ENCODE results near the gene CCT2. TPM values are rescaled to one million over a fixed set of nuclear protein-coding genes. Genes with fewer than 3 reads are reported as not detected.

Gene CCT2
- total and polyA plus RNA-seq, 10 of the 15 experiments (the other 5 are each of a cell fraction or from before 2014, with no cell fraction given): 242 to 418 (median 348) TPM

- Histone ChIP-seq H4K20me1 (ENCODE audit: control insufficient read depth, insufficient read depth) (no peaks in the 10 kb centered on the region), H3K9ac (ENCODE audit: control insufficient read depth, insufficient read depth, low read length) (no peak overlapping the region), H3K36me3 (ENCODE audit: control insufficient read depth in 2 of 2, insufficient read depth in 2 of 2, low read length in 1 of 2) (peaks cover 7 to 39% of the 10 kb centered on the region in 2 experiments), H3K4me3 (no peak overlapping the region), H2AFZ (ENCODE audit: control insufficient read depth, low read depth, low read length) (no peak overlapping the region), H3K4me2 (ENCODE audit: control insufficient read depth, insufficient read depth) (no peak overlapping the region), H3K4me1 (ENCODE audit: control insufficient read depth, insufficient read depth, low read length) (no peaks in the 10 kb centered on the region), H3K9me3 (replicated peaks; ENCODE audit: control insufficient read depth, insufficient read depth, low read length) (no peaks in the 10 kb centered on the region), H3K79me2 (ENCODE audit: control insufficient read depth, insufficient read depth, low read length) (no peaks in the 10 kb centered on the region), H3K27ac (ENCODE audit: control insufficient read depth, insufficient read depth) (no peak overlapping the region), H3K27me3 (replicated peaks in 1 of 2; ENCODE audit: control insufficient read depth in 2 of 2, insufficient read depth in 2 of 2, low read length in 1 of 2) (no peaks in the 10 kb centered on the region)
- intact Hi-C loops (cut with micrococcal nuclease; ENCODE audit: unreplicated experiment): no loop called here
- ChIA-PET SMC1A (ENCODE audit: uncharacterized antibody, unreplicated experiment) (interaction anchor here (1.3 kb wide), 1 partner anchor 242 kb away, joined by 7 read pairs; no protein-coding TSS in a partner anchor), RAD21 (ENCODE audit: unreplicated experiment) (no interaction called here), CTCF (interaction anchor here (1.3 kb wide), 1 partner anchor 243 kb away, joined by 3 read pairs; no protein-coding TSS in a partner anchor), POLR2A (interaction anchor here (1.3 kb wide), 1 partner anchor 11 kb away, joined by 4 read pairs; no protein-coding TSS in a partner anchor)
- ATAC-seq (peak; percentile 24; the same call in 2 of the 3 replicates), DNase-seq (ENCODE audit: low read depth, low spot score) (no peak), FAIRE-seq (no peak)
- BruUV-seq (replicated peaks): no TSS peak
- TF ChIP-seq MXI1 (IDR thresholded peaks at IDR 0.05; ENCODE audit: low read depth, low read length): no peak
- TF ChIP-seq CBFB (IDR thresholded peaks at IDR 0.05; ENCODE audit: low read depth): no peak
- no peak for TF ChIP-seq STAT3 (IDR thresholded peaks at IDR 0.05; ENCODE audit: low read depth, low read length)
- no peak for TF ChIP-seq IRF5 (IDR thresholded peaks at IDR 0.05; ENCODE audit: borderline replicate concordance)
- no peak for TF ChIP-seq ZSCAN29 (IDR thresholded peaks at IDR 0.05)
- no peak for TF ChIP-seq NRF1 (conservative IDR thresholded peaks at IDR 0.05; ENCODE audit: low read depth, low read length)
- no peak for TF ChIP-seq ZBTB4 (CRISPR knock-in tag; IDR thresholded peaks at IDR 0.05)
- no peak for TF ChIP-seq NFYA (IDR thresholded peaks at IDR 0.05; ENCODE audit: borderline replicate concordance, low read depth, low read length)
- TF ChIP-seq JUNB (IDR thresholded peaks at IDR 0.05): no peak
- TF ChIP-seq TCF12 (IDR thresholded peaks at IDR 0.05; ENCODE audit: low read depth, low read length): no peak
- TF ChIP-seq PAX8 (IDR thresholded peaks at IDR 0.05): no peak
- TF ChIP-seq MEF2B (IDR thresholded peaks at IDR 0.05; ENCODE audit: partially characterized antibody, poor library complexity, severe bottlenecking): no peak
- no peak for TF ChIP-seq SREBF2 (IDR thresholded peaks at IDR 0.05; ENCODE audit: low read length)
- TF ChIP-seq YY1 (IDR thresholded peaks at IDR 0.05; ENCODE audit: low read depth, low read length): no peak
- no peak for TF ChIP-seq FOXK2 (IDR thresholded peaks at IDR 0.05)
- in situ Hi-C loops (cut with MboI): no loop called here
Observed at GRCh38 chr12:69600804-69601203, 15.5 kb downstream of the CCT2 start.
